GM21390 (cell line): ENCODE measurements around the gene ACOX1.

Source experiments
- ATAC-seq: cut with Tn5 transposase; IDR thresholded peaks from one replicate; pipeline ENCODE4 v1.9.1; 2021; ENCODE audit not compliant: unreplicated experiment

Gene ACOX1

GRCh38 chr17:75940727-75941441, 38.1 kb downstream of the ACOX1 start, which contains the start of gene FBF1:
FBF1 (minus strand) TSS chr17:75941042; CDS start chr17:75938149, 2,893 bp downstream.
- ATAC-seq, result peak; percentile 95

- no peak for ATAC-seq
Measured at GRCh38 chr17:75937652-75938051, 41.3 kb downstream of the ACOX1 start.

- no peak for ATAC-seq
Measured at GRCh38 chr17:75933808-75934207, 45.2 kb downstream of the ACOX1 start.

GRCh38 chr17:75932852-75933251, 46.1 kb downstream of the ACOX1 start:
- no peak for ATAC-seq

GRCh38 chr17:75931062-75931461, 47.9 kb downstream of the ACOX1 start:
- ATAC-seq, result no peak

GRCh38 chr17:75927286-75927922, 51.6 kb downstream of the ACOX1 start:
- no peak for ATAC-seq

- ATAC-seq, result no peak
Measured at GRCh38 chr17:75926456-75926855, 52.5 kb downstream of the ACOX1 start.

- no peak for ATAC-seq
Measured at GRCh38 chr17:75925912-75926311, 53.1 kb downstream of the ACOX1 start.

- ATAC-seq, result no peak
Measured at GRCh38 chr17:75925103-75925502, 53.9 kb downstream of the ACOX1 start.

GRCh38 chr17:75922963-75923874, 55.7 kb downstream of the ACOX1 start:
- ATAC-seq, result no peak

- no peak for ATAC-seq
Measured at GRCh38 chr17:75922173-75922961, 56.6 kb downstream of the ACOX1 start.

GRCh38 chr17:75921596-75921995, 57.4 kb downstream of the ACOX1 start:
- ATAC-seq, result no peak

GRCh38 chr17:75920045-75920560, 58.9 kb downstream of the ACOX1 start:
- no peak for ATAC-seq

- ATAC-seq, result no peak
Measured at GRCh38 chr17:75919611-75920010, 59.4 kb downstream of the ACOX1 start.

GRCh38 chr17:75917917-75918445, 61.0 kb downstream of the ACOX1 start:
- no peak for ATAC-seq

GRCh38 chr17:75917141-75917916, 61.6 kb downstream of the ACOX1 start:
- ATAC-seq, result no peak

GRCh38 chr17:75915268-75915667, 63.7 kb downstream of the ACOX1 start:
- no peak for ATAC-seq

GRCh38 chr17:75914643-75915267, 64.2 kb downstream of the ACOX1 start:
- ATAC-seq, result no peak
